Endothelial cell of umbilical vein (primary cell): ENCODE measurements around the gene FZR1. TPM values are rescaled to one million over a fixed set of nuclear protein-coding genes. Genes with fewer than 3 reads are reported as not detected.
"Not testable (repeated sequence)": the region's sequence is repeated elsewhere in the genome, so short reads cannot be mapped to it uniquely, and the experiment has no call there.

Experiments used
- BruUV-seq: library from RNA; stranded (reverse); fragments of 400-500 nt; replicated peaks from 2 replicates; lab custom pipeline; 2021; lab: Mats Ljungman, UMichigan
- CTCF ChIA-PET: fragments of 300-600, 350-600 bp; sonication (Branson Sonifier 250); formaldehyde crosslinking; loops from one replicate; lab custom pipeline; 2021; ENCODE audit warnings: antibody characterized with exemption, inconsistent platforms; lab: Charles Lee
- POLR2A ChIA-PET: fragments of 300-600, 350-600 bp; sonication (Branson Sonifier 250); formaldehyde crosslinking; loops from one replicate; lab custom pipeline; 2021; ENCODE audit warnings: antibody characterized with exemption, inconsistent platforms; lab: Charles Lee
- DNase-seq: peaks from one replicate; pipeline ENCODE4 v3.0.0-alpha.2; 2011; ENCODE audit warnings: low read depth, low spot score
- FAIRE-seq: peaks from 2 replicates; lab custom pipeline; 2011; peaks lifted over from hg19 to GRCh38; lab: Jason Lieb, UNC
- H2AFZ ChIP-seq: 2 replicates; pipeline ENCODE4 v1.6.0; 2012; ENCODE audit warnings: low read depth, low read length, control low read depth, inconsistent platforms
- H3K27ac ChIP-seq: 2 replicates; pipeline ENCODE4 v1.5.1; 2011; ENCODE audit warnings: low read depth, mild to moderate bottlenecking, control low read depth, low read length, moderate library complexity; ENCODE audit not compliant: insufficient read depth
- H3K27me3 ChIP-seq, 2 experiments: 2 replicates each; pipeline versions ENCODE4 v1.6.0 to v1.6.1; 2011; ENCODE audit warnings: low read length in 2 of 2, mixed read lengths in 1 of 2; ENCODE audit not compliant: control insufficient read depth in 2 of 2, insufficient read depth in 2 of 2
- H3K36me3 ChIP-seq, 2 experiments: 2 replicates in 1 of 2; 3 replicates in 1 of 2; pipeline ENCODE4 v1.5.1; 2011; ENCODE audit warnings: low read length in 2 of 2, mild to moderate bottlenecking in 1 of 2, moderate library complexity in 1 of 2; ENCODE audit not compliant: control insufficient read depth in 2 of 2, insufficient read depth in 2 of 2; ENCODE audit errors: extremely low read depth in 1 of 2
- H3K4me1 ChIP-seq: 3 replicates; pipeline ENCODE4 v1.5.1; 2011; ENCODE audit warnings: mild to moderate bottlenecking, low read length; ENCODE audit not compliant: control insufficient read depth, insufficient read depth; ENCODE audit errors: extremely low read depth
- H3K4me2 ChIP-seq: 2 replicates; pipeline ENCODE4 v1.6.1; 2011; ENCODE audit warnings: low read length, control low read depth, mixed read lengths; ENCODE audit not compliant: insufficient read depth
- H3K4me3 ChIP-seq, 3 experiments: fragments of 200-600 bp in 1 of 3; sonication (generic), shearing (Covaris generic) in 1 of 3; replicated peaks in 1 of 3; 2 replicates each; pipeline ENCODE4 v1.5.1; 2011 to 2016; ENCODE audit warnings: control low read depth in 3 of 3, low read length in 3 of 3, mild to moderate bottlenecking in 2 of 3, inconsistent platforms in 1 of 3, low read depth in 1 of 3, moderate library complexity in 1 of 3; ENCODE audit not compliant: insufficient read depth in 1 of 3
- H3K79me2 ChIP-seq: 2 replicates; pipeline ENCODE4 v1.6.0; 2012; ENCODE audit warnings: low read length, inconsistent platforms; ENCODE audit not compliant: control insufficient read depth, insufficient read depth
- H3K9ac ChIP-seq: replicated peaks from 2 replicates; pipeline ENCODE3; 2011; ENCODE audit warnings: low read length, control low read depth; ENCODE audit not compliant: insufficient read depth; ENCODE audit errors: extremely low read depth
- H3K9me1 ChIP-seq: replicated peaks from 3 replicates; pipeline ENCODE4 v1.6.0; 2011; ENCODE audit warnings: mild to moderate bottlenecking, low read length; ENCODE audit not compliant: control insufficient read depth, insufficient read depth; ENCODE audit errors: extremely low read depth
- H3K9me3 ChIP-seq: replicated peaks from 2 replicates; pipeline ENCODE4 v1.5.1; 2012; ENCODE audit warnings: low read length, inconsistent platforms; ENCODE audit not compliant: control insufficient read depth, insufficient read depth
- H4K20me1 ChIP-seq: replicated peaks from 2 replicates; pipeline ENCODE3; 2011; ENCODE audit warnings: mild to moderate bottlenecking, low read length; ENCODE audit not compliant: control insufficient read depth, insufficient read depth; ENCODE audit errors: extremely low read depth
- CTCF ChIP-seq, 2 donors: IDR thresholded peaks; 1 replicate in 1 of 2; 2 replicates in 1 of 2; pipeline ENCODE4 v1.5.1; 2011; ENCODE audit warnings: low read length in 2 of 2, mild to moderate bottlenecking in 2 of 2, moderate library complexity in 2 of 2, control low read depth in 1 of 2, inconsistent platforms in 1 of 2, low read depth in 1 of 2; ENCODE audit not compliant: insufficient read depth in 1 of 2; ENCODE audit errors: extremely low read depth in 1 of 2
- FOS ChIP-seq: IDR thresholded peaks from 2 replicates; pipeline ENCODE4 v1.6.1; 2011; ENCODE audit warnings: mild to moderate bottlenecking, low read length, moderate library complexity, borderline replicate concordance; ENCODE audit not compliant: insufficient read depth
- GATA2 ChIP-seq: IDR thresholded peaks from 2 replicates; pipeline ENCODE4 v1.7.0; 2011; ENCODE audit warnings: low read depth, mild to moderate bottlenecking, moderate library complexity, mixed read lengths, low read length; ENCODE audit not compliant: insufficient read length, insufficient read depth
- JUN ChIP-seq: IDR thresholded peaks from 2 replicates; pipeline ENCODE4 v1.6.1; 2011; ENCODE audit warnings: borderline replicate concordance, low read depth; ENCODE audit not compliant: insufficient read length, insufficient read depth
- MAX ChIP-seq: IDR thresholded peaks from 2 replicates; pipeline ENCODE4 v1.6.1; 2011; ENCODE audit not compliant: insufficient read depth, insufficient read length
- MYC ChIP-seq: IDR thresholded peaks from one replicate; pipeline ENCODE4 v1.6.1; 2011; ENCODE audit warnings: mild to moderate bottlenecking, low read depth, low read length
- dilution Hi-C: fragments of 300-500 bp; cut with MboI; formaldehyde crosslinking; loops from one replicate; pipeline ENCODE4 v1.15.0; 2019; ENCODE audit warnings: low sequenced_read_pairs; ENCODE audit not compliant: extremely low pct_ligation_motif_present
- intact Hi-C: fragments of 100-400 bp; cut with micrococcal nuclease; formaldehyde crosslinking; loops from one replicate; pipeline ENCODE4 v1.10.0; 2022
- polyA plus RNA-seq, 4 experiments: library from polyadenylated mRNA; depleted of rRNA in 3 of 4; stranded (reverse) in 3 of 4; unstranded in 1 of 4; fragments of >200 nt; gene quantifications; 2 replicates each; pipeline versions ENCODE4 v1.2.1 to v1.2.3, GENCODE V29; 2011 to 2012; ENCODE audit warnings: missing spikeins in 1 of 4
- total RNA-seq: library from RNA; stranded (reverse); gene quantifications from 2 replicates; pipeline ENCODE4 v1.2.3, GENCODE V29; 2021

FZR1 gene
- total and polyA plus RNA-seq, 2 donors (not counting 3 experiments of a cell fraction or from before 2014, with no cell fraction given), result 35.9 to 60.4 TPM

- H3K36me3 ChIP-seq, result peaks cover 9 to 57% of the 10 kb centered on the region in 2 experiments
- BruUV-seq, H3K4me1 ChIP-seq, H3K9me3 ChIP-seq, CTCF ChIA-PET, dilution Hi-C loops, H3K4me3 ChIP-seq, H3K27me3 ChIP-seq, H3K9ac ChIP-seq, H3K4me2 ChIP-seq, DNase-seq, H3K27ac ChIP-seq, H3K9me1 ChIP-seq, H4K20me1 ChIP-seq, FAIRE-seq, H3K79me2 ChIP-seq, POLR2A ChIA-PET, H2AFZ ChIP-seq, intact Hi-C loops: not testable (repeated sequence)
These were observed 23.2 kb downstream of the FZR1 start for GRCh38 chr19:3529299-3529698.

- no peaks in the 10 kb centered on the region for H3K79me2 ChIP-seq
- no peaks in the 10 kb centered on the region for H3K4me1 ChIP-seq
- H3K36me3 ChIP-seq, result peaks cover 9 to 58% of the 10 kb centered on the region in 2 experiments
- no peak overlapping the region for H3K9ac ChIP-seq
- TF ChIP-seq CTCF (IDR thresholded peaks at IDR 0.05; ENCODE audit: extremely low read depth in 1 of 2, insufficient read depth in 1 of 2, low read depth in 1 of 2, low read length in 2 of 2) (no peak), GATA2 (no peak), MYC (no peak), JUN (no peak), FOS (no peak), MAX (no peak)
- BruUV-seq, result no TSS peak
- H3K27me3 ChIP-seq, result no peaks in the 10 kb centered on the region
- dilution Hi-C loops, result no loop called here
- intact Hi-C loops, result no loop called here
- ChIA-PET CTCF (no interaction called here), POLR2A (no interaction called here)
- H4K20me1 ChIP-seq, result no peaks in the 10 kb centered on the region
- H2AFZ ChIP-seq, result no peak overlapping the region
- no peak overlapping the region for H3K27ac ChIP-seq
- H3K4me2 ChIP-seq, result no peak overlapping the region
- no peaks in the 10 kb centered on the region for H3K9me3 ChIP-seq
- DNase-seq, result no peak
- no peaks in the 10 kb centered on the region for H3K9me1 ChIP-seq
- no peak overlapping the region for H3K4me3 ChIP-seq
- FAIRE-seq, result no peak
These were observed 24.3 kb downstream of the FZR1 start for GRCh38 chr19:3530389-3530788.
